Stimulated activated CD8-positive, alpha-beta memory T cell treated with anti-CD3 and anti-CD28 coated beads, Interleukin-15, amount 100 ng/mL, for 1 hour (primary cell): ENCODE data around the gene KRTAP9-2.
"Not testable (repeated sequence)": the region's sequence is repeated elsewhere in the genome, so short reads cannot be mapped to it uniquely, and the experiment has no call there.

Experiments
- DNase-seq: peaks from one replicate; pipeline ENCODE4 v3.0.0-alpha.2; 2020; ENCODE audit warnings: low read depth

The KRTAP9-2 gene

DNA sequence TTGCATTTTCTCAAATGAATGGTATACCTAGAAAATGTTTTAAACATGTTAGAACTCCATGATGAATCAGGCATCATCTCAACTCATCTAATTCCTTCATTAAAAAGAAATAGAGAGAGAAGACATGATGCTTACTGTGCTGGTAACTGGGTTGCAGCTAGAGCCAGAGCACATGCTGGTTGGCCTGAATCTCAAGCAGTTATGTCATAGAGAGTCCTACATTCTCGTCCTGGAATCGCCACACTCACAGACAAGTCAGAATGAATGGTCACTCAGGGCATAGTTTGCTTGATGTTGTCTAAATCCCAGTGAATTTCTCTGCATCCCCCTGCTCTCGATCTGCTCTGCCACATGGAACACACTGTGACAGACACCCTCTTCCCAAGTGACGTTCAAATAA, 10.7 kb downstream of the KRTAP9-2 start:
- not testable (repeated sequence) for DNase-seq

DNA sequence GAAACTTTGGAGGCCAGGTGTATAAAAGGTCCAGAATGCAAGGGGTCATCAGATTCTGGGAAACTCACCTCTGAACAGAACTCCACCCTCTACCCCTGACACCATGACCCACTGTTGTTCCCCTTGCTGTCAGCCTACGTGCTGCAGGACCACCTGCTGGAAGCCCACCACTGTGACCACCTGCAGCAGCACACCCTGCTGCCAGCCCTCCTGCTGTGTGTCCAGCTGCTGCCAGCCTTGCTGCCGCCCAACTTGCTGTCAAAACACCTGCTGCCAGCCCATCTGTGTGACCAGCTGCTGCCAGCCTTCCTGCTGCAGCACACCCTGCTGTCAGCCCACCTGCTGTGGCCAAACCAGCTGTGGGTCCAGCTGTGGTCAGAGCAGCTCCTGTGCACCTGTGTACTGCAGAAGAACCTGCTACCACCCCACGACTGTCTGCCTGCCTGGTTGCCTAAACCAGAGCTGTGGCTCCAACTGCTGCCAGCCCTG, 11.5 kb downstream of the KRTAP9-2 start, which contains the start of gene KRTAP9-8:
TSS of gene KRTAP9-8 (plus strand) at position 51 of the 489 bp plus-strand sequence. CDS start at position 104, 53 bp downstream.
- DNase-seq = not testable (repeated sequence)

DNA sequence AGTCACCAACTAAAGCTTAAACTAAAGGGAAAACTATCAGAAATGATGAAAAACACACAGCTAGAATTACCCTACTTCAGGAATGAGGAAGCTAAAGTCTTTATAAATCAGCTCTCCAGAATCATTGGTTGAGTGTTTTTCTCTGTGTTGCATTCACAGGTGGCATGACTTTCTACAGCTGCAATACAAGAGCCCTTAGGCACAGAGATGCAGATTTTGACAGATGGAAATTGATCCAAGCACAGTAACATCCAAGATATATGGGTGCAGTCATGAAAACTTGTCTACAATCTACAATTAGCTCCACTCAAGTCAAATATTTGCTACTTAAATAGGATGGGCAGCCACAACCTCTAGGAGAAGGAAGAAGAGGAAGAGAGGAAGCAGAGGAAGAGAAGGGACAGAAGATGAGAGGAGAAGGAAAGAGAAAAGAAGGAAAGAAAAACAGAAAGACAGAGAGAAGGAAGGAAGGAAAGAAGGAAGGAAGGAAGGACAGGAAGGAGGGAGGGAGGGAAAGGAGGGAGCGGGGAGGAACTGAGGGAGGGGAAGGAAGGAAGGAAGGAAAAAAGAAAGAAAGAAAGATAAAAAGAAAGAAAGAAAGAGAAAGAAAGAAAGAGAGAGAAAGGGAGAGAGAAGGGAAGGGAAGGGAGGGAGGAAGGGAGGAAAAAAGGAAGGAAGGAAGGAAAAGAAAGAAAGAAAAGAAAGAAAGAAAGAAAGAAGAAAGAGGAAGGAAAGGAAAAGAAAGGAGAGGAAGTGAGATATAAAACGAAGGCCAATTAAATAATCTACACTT, 20.7 kb downstream of the KRTAP9-2 start:
- not testable (repeated sequence) for DNase-seq

DNA sequence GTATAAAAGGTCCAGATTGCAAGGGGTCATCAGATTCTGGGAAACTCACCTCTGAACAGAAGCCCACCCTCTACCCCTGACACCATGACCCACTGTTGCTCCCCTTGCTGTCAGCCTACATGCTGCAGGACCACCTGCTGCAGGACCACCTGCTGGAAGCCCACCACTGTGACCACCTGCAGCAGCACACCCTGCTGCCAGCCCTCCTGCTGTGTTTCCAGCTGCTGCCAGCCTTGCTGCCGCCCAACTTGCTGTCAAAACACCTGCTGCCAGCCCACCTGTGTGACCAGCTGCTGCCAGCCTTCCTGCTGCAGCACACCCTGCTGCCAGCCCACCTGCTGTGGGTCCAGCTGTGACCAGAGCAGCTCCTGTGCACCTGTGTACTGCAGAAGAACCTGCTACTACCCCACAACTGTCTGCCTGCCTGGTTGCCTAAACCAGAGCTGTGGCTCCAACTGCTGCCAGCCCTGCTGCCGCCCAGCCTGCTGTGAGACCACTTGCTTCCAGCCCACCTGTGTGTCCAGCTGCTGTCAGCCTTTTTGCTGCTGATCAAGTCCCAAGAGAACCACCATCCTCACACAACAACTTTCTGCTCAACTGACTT, 23.3 kb downstream of the KRTAP9-2 start, which contains the start of gene KRTAP9-4:
TSS of gene KRTAP9-4 (plus strand) at position 51 of the 604 bp plus-strand sequence. CDS start at position 85, 34 bp downstream.
- DNase-seq = not testable (repeated sequence)

DNA sequence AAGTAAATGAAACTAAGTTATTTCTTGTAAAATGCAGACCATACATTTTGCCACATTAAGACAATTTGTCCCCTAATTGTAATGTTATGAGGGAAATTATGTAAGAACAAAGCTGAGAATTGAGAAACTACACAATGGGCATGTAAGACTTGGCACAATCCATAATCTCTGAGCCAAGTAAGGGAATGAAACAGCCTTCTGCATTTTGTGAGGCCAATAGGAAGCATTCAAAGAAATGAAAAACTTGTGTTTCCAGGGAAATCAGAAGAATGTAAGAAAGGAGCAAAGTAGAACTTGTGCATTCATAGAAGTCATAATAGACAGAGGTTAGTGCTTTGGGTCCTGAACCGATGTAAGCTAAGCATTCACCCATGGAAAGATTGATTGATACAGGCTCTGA, 24.8 kb downstream of the KRTAP9-2 start:
- DNase-seq = no peak

DNA sequence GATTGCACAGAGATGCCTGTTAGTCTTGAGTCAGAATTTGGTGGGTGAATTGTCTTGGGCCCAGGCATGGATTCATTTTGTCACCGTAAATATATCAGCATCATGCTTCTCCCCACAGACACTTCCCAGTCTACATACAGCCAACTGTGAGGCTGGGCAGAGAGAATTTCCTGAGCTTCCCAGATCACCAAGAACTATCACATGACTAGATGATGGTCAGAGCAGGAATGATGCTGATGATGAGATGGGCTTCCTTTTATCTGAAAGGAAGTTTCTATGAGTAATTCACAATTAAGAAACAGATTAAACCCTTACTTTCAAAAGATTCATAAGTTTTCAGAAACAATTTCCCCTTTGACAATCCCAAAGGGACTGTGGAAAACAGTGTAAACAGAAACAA, 28.4 kb downstream of the KRTAP9-2 start:
- DNase-seq = no peak

DNA sequence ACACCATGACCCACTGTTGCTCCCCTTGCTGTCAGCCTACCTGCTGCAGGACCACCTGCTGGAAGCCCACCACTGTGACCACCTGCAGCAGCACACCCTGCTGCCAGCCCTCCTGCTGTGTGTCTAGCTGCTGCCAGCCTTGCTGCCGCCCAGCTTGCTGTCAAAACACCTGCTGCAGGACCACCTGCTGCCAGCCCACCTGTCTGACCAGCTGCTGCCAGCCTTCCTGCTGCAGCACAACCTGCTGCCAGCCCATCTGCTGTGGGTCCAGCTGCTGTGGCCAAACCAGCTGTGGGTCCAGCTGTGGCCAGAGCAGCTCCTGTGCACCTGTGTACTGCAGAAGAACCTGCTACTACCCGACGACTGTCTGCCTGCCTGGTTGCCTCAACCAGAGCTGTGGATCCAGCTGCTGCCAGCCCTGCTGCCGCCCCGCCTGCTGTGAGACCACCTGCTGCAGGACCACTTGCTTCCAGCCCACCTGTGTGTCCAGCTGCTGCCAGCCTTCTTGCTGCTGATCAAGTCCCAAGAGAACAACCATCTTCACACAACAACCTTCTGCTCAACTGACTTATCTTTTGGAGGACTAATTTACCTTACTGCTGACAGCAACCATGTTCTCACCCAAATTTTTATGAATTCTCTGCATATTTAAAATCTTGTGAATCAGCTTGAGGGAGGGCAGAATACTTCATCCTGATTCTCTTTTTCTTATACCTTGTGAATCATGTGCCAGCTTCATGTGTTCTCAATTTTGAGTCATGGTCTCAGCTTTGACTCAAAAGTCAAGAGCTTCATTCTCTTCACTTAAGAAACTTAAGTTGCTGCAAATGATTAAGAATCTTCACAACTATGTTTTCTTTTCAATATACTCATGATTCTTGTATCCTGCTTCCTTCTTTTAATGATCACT, 29.2 kb downstream of the KRTAP9-2 start, which contains the start of gene KRTAP9-9:
TSS of gene KRTAP9-9 (plus strand) at position 4 of the 910 bp plus-strand sequence.
- not testable (repeated sequence) for DNase-seq

DNA sequence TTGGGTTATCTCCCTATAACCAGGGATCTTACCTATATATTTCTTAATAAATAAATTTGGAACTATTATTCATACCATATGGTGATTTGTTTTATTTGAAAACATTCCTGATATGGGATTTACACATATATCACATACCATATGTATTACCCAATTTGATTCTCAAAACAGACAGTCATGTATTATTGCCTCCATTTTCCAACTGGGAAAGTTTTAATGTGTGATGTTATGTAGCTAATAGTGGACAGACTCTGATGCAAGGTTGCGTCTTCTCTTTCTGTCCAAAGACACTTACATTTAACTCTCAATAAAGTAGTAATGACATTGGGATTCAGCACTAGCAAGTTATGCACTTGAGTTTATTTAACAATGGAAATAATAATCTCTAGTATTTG, 29.8 kb downstream of the KRTAP9-2 start:
- DNase-seq = no peak

DNA sequence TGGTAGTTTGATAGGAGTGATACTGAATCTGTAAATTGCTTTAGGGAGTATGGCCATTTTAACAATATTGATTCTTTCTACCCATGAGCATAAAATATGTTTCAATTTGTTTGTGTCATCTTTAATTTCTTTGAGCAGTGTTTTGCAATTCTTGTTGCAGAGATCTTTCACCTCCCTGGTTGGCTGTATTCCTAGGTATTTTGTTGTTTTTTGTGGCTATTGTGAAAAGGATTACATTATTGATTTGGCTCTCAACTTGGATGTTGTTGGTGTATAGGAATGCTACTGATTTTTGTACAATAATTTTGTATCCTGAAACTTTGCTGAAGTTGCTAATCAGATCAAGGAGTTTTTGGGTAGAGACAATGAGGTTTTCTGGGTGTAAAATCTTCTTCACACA, 32.0 kb downstream of the KRTAP9-2 start:
- no peak for DNase-seq

DNA sequence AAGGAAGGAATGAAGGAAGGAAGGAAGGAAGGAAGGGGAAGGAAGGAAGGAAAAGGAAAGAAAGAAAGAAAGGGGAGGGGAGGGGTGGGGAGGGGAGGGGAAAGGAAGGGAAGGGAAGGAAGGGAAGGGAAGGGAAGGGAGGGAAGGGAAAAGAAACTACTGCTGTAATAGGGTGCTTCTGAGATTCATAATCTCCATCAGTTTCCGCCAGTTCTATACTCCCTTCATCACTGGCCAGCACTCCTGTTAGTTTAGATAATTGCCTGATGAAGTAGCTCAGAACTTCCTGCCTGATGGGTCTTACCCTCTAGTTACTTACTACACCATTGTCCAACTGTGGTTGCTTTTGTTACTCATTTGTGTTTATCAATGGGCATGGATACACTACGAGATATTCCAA, 36.8 kb downstream of the KRTAP9-2 start:
- DNase-seq = no peak

DNA sequence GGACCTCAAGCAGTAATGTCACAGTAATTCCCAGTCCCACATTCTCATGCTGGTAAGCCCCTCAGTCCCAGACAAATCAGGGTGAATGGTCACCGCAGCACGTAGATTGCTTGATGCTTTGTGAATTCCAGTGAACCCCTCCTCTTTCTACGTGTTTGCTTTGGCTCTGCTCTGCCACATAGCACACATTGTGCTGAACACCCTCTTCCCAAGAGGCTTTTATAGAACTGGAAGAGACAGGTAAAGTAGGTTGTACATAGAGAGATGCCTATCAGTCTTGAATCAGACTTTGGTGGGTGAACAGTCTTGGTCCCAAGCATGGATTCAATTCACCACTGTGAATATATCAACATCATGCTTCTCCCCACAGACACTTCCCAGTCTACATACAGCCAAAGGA, 38.2 kb downstream of the KRTAP9-2 start:
- no peak for DNase-seq

DNA sequence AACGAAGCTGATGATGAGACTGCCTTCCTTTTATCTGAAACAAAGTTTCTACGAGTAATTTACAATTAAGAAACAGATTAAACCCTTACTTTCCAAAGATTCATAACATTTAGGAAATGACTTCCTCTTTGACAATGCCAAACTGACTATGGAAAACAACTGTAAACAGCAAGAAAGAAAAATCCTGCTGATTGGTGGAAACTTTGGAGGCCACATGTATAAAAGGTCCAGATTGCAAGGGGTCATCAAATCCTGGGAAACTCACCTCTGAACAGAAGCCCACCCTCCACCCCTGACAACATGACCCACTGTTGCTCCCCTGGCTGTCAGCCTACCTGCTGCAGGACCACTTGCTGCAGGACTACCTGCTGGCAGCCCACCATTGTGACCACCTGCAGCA, 38.6 kb downstream of the KRTAP9-2 start, which contains the start of gene KRTAP9-6:
TSS of gene KRTAP9-6 (plus strand) at position 301 of the 400 bp plus-strand sequence. CDS start at position 301, 0 bp downstream.
- no peak for DNase-seq

DNA sequence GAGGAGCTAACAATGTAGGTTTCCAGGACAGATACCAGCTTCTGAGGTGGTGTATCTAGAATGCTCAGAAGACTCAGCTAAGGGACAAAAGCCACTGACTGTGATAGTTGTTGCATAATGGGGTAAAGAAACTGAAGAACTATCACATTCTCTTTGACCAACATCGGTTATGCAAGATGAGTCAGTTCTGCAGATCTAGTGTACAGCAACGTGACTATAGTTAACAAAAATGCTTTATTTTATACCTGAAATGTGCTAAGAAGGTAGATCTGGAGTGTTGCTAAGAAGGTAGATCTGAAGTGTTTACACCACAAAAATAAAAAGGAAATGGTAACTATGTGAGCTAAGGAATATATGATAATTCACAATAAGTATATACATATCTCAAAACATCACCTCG, 41.3 kb downstream of the KRTAP9-2 start:
- DNase-seq = no peak

DNA sequence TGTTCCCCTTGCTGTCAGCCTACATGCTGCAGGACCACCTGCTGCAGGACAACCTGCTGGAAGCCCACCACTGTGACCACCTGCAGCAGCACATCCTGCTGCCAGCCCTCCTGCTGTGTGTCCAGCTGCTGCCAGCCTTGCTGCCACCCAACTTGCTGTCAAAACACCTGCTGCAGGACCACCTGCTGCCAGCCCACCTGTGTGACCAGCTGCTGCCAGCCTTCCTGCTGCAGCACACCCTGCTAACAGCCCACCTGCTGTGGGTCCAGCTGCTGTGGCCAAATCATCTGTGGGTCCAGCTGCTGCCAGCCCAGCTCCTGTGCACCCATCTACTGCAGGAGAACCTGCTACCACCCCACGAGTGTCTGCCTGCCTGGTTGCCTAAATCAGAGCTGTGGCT, 44.9 kb downstream of the KRTAP9-2 start:
- DNase-seq = not testable (repeated sequence)

DNA sequence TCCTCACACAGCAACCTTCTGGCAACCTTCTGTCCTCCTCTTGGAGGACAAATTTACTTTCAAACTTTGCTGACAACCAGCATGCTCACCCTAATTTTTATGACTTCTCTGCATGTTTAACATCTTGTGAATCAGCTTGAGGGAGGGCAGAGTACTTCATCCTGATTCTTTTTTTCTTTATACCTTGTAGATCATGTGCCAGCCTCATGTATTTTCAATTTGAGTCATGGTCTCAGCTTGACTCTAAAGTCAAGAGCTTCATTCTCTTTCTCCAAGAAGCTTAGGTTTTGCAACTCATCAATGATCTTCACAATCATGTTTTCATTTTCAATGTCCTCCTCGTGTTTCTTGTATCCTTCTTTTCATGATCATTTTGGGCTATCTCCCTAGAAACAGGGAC, 45.4 kb downstream of the KRTAP9-2 start:
- DNase-seq = no peak

DNA sequence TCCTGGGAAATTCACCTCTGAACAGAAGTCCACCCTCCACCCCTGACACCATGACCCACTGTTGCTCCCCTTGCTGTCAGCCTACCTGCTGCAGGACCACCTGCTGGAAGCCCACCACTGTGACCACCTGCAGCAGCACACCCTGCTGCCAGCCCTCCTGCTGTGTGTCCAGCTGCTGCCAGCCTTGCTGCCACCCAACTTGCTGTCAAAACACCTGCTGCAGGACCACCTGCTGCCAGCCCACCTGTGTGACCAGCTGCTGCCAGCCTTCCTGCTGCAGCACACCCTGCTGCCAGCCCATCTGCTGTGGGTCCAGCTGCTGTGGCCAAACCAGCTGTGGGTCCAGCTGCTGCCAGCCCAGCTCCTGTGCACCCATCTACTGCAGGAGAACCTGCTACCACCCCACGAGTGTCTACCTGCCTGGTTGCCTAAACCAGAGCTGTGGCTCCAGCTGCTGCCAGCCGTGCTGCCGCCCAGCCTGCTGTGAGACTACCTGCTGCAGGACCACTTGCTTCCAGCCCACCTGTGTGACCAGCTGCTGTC, 49.3 kb downstream of the KRTAP9-2 start, which contains the start of gene KRTAP9-7:
TSS of gene KRTAP9-7 (plus strand) at position 51 of the 543 bp plus-strand sequence. CDS start at position 51, 0 bp downstream.
- DNase-seq = not testable (repeated sequence)
